Upper lobe of left lung (tissue), 4 donors: ENCODE measurements around the gene HLA-DQB1.

Experiments
- EP300 ChIP-seq, 4 donors: sonication (generic); formaldehyde crosslinking; IDR thresholded peaks; one replicate each; pipeline ENCODE4 v1.5.1; 2017; ENCODE audit warnings: antibody characterized with exemption in 4 of 4, control low read depth in 2 of 4
- TF ChIP-seq, protein P1 (sequence below), 6 experiments: fragments of 450-650 bp in 4 of 6; fragments of 200-600 bp in 2 of 6; sonication (generic) in 2 of 6; IDR thresholded peaks; one replicate each; pipeline ENCODE4 v1.5.1; 2016 to 2019; ENCODE audit warnings: antibody characterized with exemption in 6 of 6

DNA sequence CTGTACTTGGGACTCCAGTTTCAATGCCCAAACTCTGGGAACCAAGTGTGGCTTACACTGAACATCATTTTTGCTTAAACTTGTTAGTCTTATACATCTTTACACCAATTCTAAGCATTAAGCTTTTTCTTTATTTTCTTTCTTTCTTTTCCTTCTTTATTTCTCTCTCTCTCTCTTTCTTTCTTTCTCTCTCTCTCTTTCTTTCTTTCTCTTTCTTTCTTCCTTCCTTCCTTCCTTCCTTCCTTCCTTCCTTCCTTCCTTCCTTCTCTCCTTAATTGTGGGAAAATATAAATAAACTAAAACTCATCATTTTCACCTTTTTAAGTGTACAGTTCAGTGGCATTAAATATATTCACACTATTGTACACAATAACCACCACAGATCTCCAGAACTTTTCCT lies 43.2 kb upstream of the HLA-DQB1 start:
- no peak for TF ChIP-seq EP300 (IDR thresholded peaks at IDR 0.05)
- TF ChIP-seq, protein P1, sequence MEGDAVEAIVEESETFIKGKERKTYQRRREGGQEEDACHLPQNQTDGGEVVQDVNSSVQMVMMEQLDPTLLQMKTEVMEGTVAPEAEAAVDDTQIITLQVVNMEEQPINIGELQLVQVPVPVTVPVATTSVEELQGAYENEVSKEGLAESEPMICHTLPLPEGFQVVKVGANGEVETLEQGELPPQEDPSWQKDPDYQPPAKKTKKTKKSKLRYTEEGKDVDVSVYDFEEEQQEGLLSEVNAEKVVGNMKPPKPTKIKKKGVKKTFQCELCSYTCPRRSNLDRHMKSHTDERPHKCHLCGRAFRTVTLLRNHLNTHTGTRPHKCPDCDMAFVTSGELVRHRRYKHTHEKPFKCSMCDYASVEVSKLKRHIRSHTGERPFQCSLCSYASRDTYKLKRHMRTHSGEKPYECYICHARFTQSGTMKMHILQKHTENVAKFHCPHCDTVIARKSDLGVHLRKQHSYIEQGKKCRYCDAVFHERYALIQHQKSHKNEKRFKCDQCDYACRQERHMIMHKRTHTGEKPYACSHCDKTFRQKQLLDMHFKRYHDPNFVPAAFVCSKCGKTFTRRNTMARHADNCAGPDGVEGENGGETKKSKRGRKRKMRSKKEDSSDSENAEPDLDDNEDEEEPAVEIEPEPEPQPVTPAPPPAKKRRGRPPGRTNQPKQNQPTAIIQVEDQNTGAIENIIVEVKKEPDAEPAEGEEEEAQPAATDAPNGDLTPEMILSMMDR (IDR thresholded peaks at IDR 0.05): no peak
